22Rv1 (cell line): ENCODE measurements around the gene TRAF7.

Experiments used
- CTCF ChIP-seq: fragments of 450-650 bp; IDR thresholded peaks from 2 replicates; pipeline ENCODE4 v1.5.1; 2017; ENCODE audit warnings: mild to moderate bottlenecking
- ZFX ChIP-seq: fragments of 450-650 bp; IDR thresholded peaks from 2 replicates; pipeline ENCODE4 v1.6.1; 2017; ENCODE audit warnings: antibody characterized with exemption, borderline replicate concordance

DNA sequence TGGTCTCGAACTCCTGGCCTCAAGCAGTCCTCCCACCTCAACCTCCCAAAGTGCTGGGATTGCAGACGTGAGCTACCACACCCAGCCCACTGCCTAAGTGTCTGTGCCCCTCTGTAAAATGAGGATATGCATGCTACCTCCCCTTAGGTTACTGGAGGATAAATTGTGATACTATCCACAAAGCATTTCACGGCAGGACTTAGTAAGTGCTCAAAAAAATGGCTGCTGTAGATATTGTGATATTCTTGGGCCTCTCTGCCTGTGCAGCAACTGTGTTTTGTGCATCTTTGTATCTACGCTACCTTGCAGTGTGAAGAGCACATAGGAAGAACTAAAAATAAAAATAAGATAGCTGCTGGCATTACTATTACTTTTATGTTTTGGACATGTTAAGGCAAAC is 42.7 kb downstream of the TRAF7 start:
- no peak for TF ChIP-seq CTCF
- TF ChIP-seq ZFX = no peak
